Kidney epithelial cell (primary cell): Measurements from ENCODE around the gene FMNL2. TPM values are rescaled to one million over a fixed set of nuclear protein-coding genes. Genes with fewer than 3 reads are reported as not detected.
A peak's percentile ranks its signal among the peaks of the same experiment; 100 is the strongest.

Experiments used
- DNase-seq: peaks from one replicate; pipeline ENCODE4 v3.0.0-alpha.2; 2010; ENCODE audit warnings: low read depth
- H3K27me3 ChIP-seq: 2 replicates; pipeline ENCODE4 v1.6.0; 2011; ENCODE audit warnings: low read length; ENCODE audit not compliant: control insufficient read depth, insufficient read depth
- H3K36me3 ChIP-seq: 2 replicates; pipeline ENCODE4 v1.5.1; 2011; ENCODE audit warnings: low read length; ENCODE audit not compliant: control insufficient read depth, insufficient read depth
- H3K4me3 ChIP-seq: 2 replicates; pipeline ENCODE4 v1.5.1; 2011; ENCODE audit warnings: low read depth, mild to moderate bottlenecking, control low read depth, low read length
- total RNA-seq: library from RNA; depleted of rRNA; stranded (reverse); fragments of >200 nt; gene quantifications from 2 replicates; pipeline ENCODE4 v1.2.3, GENCODE V29; 2015
- TF ChIP-seq, protein P1 (sequence below): IDR thresholded peaks from 2 replicates; pipeline ENCODE4 v1.5.1; 2011; ENCODE audit warnings: mild to moderate bottlenecking, moderate library complexity, low read length, control low read depth, inconsistent platforms; ENCODE audit not compliant: insufficient read depth, poor library complexity, severe bottlenecking

FMNL2 gene
- total RNA-seq, 1 donor from 2014 or later = 68.0 TPM

DNA sequence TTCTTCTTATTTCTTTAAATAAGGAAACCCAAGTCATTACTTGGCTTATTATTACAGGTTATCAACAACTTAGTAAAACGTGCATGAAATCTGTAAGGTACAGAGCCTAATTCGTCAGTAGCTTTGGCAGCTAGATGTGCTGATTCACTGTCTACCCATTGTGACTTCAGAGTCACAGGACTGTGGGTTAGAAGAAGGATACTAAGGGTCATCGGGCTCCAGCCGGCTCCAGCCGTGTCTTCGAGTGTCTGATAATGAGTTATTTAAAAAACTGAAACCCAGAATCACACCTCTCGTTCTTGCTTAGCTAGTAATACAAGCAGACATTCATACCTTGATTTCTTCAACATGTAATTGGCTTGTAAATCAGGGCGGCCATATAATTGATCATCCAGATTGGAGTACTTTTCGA, 170.5 kb downstream of the FMNL2 start:
- DNase-seq = peak; percentile 78
- Histone ChIP-seq H3K4me3 (no peak overlapping the region), H3K27me3 (no peaks in the 10 kb centered on the region), H3K36me3 (no peaks in the 10 kb centered on the region)
- TF ChIP-seq, protein P1, sequence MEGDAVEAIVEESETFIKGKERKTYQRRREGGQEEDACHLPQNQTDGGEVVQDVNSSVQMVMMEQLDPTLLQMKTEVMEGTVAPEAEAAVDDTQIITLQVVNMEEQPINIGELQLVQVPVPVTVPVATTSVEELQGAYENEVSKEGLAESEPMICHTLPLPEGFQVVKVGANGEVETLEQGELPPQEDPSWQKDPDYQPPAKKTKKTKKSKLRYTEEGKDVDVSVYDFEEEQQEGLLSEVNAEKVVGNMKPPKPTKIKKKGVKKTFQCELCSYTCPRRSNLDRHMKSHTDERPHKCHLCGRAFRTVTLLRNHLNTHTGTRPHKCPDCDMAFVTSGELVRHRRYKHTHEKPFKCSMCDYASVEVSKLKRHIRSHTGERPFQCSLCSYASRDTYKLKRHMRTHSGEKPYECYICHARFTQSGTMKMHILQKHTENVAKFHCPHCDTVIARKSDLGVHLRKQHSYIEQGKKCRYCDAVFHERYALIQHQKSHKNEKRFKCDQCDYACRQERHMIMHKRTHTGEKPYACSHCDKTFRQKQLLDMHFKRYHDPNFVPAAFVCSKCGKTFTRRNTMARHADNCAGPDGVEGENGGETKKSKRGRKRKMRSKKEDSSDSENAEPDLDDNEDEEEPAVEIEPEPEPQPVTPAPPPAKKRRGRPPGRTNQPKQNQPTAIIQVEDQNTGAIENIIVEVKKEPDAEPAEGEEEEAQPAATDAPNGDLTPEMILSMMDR = no peak

DNA sequence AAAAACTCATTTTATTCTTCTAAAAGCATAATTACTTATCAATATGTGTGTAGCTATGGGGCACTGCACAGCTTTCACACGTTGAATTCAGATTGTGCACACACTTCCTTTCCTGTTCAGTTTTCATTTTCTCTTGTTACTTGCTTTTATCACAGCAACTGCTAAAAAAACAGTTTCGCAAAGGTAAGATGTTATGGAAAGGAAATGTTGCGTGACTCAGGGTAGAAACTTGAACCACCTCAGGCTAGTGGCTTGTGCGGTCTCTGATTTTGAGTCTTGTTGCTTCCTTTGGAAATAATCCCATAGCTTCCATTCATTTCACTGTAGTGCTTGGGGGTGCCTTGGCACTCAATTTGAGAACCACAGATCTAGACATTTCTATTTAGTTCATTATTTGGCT, 171.9 kb downstream of the FMNL2 start:
- Histone ChIP-seq H3K4me3 (no peak overlapping the region), H3K27me3 (no peaks in the 10 kb centered on the region), H3K36me3 (no peaks in the 10 kb centered on the region)
- DNase-seq = peak; percentile 79
- TF ChIP-seq, protein P1 = no peak

DNA sequence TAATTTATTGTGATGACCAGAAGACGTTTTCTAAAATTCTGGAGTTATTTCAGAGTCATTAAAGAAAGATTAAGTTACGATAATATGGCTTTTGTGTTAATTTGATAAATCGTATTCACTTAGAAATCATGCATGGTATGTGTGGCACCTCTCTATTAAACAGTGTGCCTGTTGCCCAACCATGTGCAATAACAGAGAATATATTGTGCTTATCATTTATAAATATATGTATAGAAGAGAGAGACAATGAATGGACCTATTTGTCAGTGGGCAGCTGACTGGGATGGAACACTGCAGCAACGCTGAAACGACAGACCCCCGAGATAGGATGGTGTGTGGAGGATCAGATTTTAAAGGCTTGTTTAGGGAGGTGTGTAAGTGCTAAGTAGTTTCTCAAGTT, 172.9 kb downstream of the FMNL2 start:
- Histone ChIP-seq H3K27me3 (no peaks in the 10 kb centered on the region), H3K4me3 (no peak overlapping the region), H3K36me3 (no peaks in the 10 kb centered on the region)
- TF ChIP-seq, protein P1 = no peak
- no peak for DNase-seq

DNA sequence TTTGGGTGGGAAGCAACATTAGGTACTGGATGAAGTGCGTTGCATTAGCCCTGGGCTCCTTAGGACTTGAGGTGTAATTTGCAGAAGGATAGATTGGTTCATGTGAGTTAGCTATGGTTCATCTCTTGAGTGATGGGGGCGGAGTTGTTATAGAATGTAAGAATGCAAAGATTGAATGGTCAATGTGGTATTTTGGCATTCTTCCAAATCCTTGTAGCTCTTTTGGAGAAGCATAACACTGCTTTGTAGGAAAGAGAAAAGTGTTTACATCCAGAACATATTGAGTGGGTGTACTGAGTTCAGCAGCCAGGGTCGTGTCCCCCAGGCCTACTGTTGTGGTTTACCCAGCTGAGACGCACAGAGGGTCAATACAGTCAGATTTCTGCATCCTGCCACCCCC, 173.5 kb downstream of the FMNL2 start:
- DNase-seq = no peak

DNA sequence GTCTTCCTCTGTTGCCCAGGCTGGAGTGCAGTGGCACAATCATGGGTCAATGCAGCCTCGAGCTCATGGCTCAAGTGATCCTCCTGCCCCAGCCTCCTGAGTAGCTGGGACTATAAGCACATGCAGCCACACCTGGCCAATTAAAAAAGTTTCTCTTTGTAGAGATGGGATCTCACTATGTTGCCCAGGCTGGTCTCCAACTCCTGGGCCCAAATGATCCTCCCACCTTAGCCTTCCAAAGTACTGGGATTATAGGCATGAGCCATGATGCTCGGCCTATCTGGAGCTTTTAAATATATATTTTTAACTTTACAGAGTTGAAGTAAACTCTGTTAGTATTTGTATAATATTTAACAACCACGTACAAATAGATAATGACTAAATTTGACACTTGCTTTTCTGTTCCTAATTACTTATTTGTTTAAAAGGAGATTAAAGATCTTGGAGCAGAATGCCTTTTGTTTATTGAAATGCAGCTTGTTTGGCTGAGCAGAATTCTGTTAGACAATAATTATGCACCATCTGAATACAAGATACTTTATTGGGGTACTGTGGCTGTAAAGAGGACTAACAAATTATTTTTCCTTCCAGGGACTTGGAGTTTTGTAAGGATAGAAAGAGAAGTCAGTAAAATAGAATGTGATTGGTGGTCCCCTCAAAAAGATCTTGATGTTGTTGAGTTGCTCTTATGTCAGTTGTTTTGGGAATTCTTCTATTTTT, 175.0 kb downstream of the FMNL2 start:
- no peak for DNase-seq
- no peaks in the 10 kb centered on the region for H3K27me3 ChIP-seq
- no peak overlapping the region for H3K4me3 ChIP-seq
- H3K36me3 ChIP-seq = no peaks in the 10 kb centered on the region
- TF ChIP-seq, protein P1 = no peak

More for the DNA sequence above, 173.5 kb downstream of the FMNL2 start:
- Histone ChIP-seq H3K27me3 (no peaks in the 10 kb centered on the region), H3K36me3 (no peaks in the 10 kb centered on the region), H3K4me3 (no peak overlapping the region)
- TF ChIP-seq, protein P1 = no peak

DNA sequence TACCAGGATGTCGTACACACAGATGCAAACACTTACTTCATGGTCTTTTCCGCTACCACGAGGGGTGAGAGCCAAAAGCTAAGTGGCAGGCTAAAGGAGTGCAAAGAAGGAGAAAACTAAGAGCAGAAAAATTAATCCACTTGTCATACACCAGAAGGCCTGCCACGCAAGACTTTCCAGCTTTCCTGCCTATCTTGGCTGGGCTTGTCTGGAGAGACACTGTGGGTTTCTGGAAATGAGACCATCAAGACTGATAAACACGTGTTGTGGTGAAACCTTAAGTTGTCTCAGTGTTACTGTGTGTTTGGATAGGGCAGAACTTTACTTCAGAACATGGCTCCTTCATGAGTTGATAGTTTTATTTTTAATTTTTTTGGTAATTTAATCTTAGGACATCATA, 175.6 kb downstream of the FMNL2 start:
- H3K4me3 ChIP-seq = no peak overlapping the region
- H3K36me3 ChIP-seq = no peaks in the 10 kb centered on the region
- DNase-seq = no peak
- TF ChIP-seq, protein P1 = no peak
- no peaks in the 10 kb centered on the region for H3K27me3 ChIP-seq
